K562 (cell line): ENCODE data around the gene PNLIPRP1. TPM values are rescaled to one million over a fixed set of nuclear protein-coding genes. Genes with fewer than 3 reads are reported as not detected.

Source experiments
- CHD4 ChIP-seq: fragments of 200-600 bp; sonication (generic); IDR thresholded peaks from 3 replicates; pipeline ENCODE4 v1.6.1; 2012; ENCODE audit warnings: low read depth, mild to moderate bottlenecking, mixed read lengths, low read length, inconsistent platforms; ENCODE audit not compliant: insufficient read depth, insufficient replicate concordance, poor library complexity, severe bottlenecking
- SPI1 ChIP-seq: IDR thresholded peaks from 2 replicates; pipeline ENCODE4 v1.6.1; 2011; ENCODE audit warnings: low read depth, low read length, control low read depth, borderline replicate concordance
- polyA plus RNA-seq, 8 experiments: library from polyadenylated mRNA; depleted of rRNA in 4 of 8; stranded (reverse) in 5 of 8; unstranded in 3 of 8; fragments of >200 nt; fragmentation: Nextera tagmentation in 2 of 8; fragmentation: Illumina TruSeq in 1 of 8; extraction: Ambion mirVana in 2 of 8; extraction: Trizol in 1 of 8; gene quantifications; 2 replicates each; pipeline versions ENCODE4 v1.2.1 to v1.2.3, GENCODE V29; 2011 to 2014; ENCODE audit warnings: inconsistent platforms in 1 of 8, missing spikeins in 1 of 8
- total RNA-seq, 7 experiments: library from RNA; depleted of rRNA in 6 of 7; stranded (reverse); fragments of >200 nt in 6 of 7; fragmentation: Illumina TruSeq in 2 of 7; extraction: Trizol in 2 of 7; gene quantifications; 2 replicates each; pipeline versions ENCODE4 v1.2.1 to v1.2.3, GENCODE V29; 2011 to 2021; ENCODE audit warnings: low replicate concordance in 1 of 7
- TF ChIP-seq, protein P1 (sequence below): fragments of 450-650 bp; IDR thresholded peaks from 2 replicates; pipeline ENCODE4 v1.6.1; 2016; ENCODE audit warnings: mild to moderate bottlenecking, moderate library complexity
- TF ChIP-seq, protein P2 (sequence below): sonication (generic); formaldehyde crosslinking; IDR thresholded peaks from 2 replicates; pipeline ENCODE4 v1.8.1; 2023; ENCODE audit warnings: missing genetic modification reagents, mild to moderate bottlenecking, borderline replicate concordance

Gene PNLIPRP1
- total and polyA plus RNA-seq, 9 of the 15 experiments (the other 6 are each of a cell fraction or from before 2014, with no cell fraction given), result 0.60 TPM; not detected in 8

DNA sequence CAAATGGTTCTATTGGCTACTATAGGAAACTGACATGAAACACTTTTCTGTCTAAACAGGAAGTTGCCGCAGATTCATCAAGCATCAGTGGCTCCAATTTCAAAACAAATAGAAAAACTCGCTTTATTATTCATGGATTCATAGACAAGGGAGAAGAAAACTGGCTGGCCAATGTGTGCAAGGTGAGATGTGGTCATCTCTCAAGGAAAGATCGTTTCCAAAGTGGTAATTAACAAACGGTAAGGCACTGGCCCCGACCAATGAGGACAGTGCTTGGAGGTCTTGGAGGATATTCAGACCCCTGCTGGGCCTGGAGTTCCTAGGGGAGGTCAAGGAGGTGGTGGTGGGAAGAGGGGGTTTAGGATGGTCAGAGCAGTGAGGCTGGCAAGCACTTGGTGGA, 42.5 kb upstream of the PNLIPRP1 start (continued):
- TF ChIP-seq, protein P1, sequence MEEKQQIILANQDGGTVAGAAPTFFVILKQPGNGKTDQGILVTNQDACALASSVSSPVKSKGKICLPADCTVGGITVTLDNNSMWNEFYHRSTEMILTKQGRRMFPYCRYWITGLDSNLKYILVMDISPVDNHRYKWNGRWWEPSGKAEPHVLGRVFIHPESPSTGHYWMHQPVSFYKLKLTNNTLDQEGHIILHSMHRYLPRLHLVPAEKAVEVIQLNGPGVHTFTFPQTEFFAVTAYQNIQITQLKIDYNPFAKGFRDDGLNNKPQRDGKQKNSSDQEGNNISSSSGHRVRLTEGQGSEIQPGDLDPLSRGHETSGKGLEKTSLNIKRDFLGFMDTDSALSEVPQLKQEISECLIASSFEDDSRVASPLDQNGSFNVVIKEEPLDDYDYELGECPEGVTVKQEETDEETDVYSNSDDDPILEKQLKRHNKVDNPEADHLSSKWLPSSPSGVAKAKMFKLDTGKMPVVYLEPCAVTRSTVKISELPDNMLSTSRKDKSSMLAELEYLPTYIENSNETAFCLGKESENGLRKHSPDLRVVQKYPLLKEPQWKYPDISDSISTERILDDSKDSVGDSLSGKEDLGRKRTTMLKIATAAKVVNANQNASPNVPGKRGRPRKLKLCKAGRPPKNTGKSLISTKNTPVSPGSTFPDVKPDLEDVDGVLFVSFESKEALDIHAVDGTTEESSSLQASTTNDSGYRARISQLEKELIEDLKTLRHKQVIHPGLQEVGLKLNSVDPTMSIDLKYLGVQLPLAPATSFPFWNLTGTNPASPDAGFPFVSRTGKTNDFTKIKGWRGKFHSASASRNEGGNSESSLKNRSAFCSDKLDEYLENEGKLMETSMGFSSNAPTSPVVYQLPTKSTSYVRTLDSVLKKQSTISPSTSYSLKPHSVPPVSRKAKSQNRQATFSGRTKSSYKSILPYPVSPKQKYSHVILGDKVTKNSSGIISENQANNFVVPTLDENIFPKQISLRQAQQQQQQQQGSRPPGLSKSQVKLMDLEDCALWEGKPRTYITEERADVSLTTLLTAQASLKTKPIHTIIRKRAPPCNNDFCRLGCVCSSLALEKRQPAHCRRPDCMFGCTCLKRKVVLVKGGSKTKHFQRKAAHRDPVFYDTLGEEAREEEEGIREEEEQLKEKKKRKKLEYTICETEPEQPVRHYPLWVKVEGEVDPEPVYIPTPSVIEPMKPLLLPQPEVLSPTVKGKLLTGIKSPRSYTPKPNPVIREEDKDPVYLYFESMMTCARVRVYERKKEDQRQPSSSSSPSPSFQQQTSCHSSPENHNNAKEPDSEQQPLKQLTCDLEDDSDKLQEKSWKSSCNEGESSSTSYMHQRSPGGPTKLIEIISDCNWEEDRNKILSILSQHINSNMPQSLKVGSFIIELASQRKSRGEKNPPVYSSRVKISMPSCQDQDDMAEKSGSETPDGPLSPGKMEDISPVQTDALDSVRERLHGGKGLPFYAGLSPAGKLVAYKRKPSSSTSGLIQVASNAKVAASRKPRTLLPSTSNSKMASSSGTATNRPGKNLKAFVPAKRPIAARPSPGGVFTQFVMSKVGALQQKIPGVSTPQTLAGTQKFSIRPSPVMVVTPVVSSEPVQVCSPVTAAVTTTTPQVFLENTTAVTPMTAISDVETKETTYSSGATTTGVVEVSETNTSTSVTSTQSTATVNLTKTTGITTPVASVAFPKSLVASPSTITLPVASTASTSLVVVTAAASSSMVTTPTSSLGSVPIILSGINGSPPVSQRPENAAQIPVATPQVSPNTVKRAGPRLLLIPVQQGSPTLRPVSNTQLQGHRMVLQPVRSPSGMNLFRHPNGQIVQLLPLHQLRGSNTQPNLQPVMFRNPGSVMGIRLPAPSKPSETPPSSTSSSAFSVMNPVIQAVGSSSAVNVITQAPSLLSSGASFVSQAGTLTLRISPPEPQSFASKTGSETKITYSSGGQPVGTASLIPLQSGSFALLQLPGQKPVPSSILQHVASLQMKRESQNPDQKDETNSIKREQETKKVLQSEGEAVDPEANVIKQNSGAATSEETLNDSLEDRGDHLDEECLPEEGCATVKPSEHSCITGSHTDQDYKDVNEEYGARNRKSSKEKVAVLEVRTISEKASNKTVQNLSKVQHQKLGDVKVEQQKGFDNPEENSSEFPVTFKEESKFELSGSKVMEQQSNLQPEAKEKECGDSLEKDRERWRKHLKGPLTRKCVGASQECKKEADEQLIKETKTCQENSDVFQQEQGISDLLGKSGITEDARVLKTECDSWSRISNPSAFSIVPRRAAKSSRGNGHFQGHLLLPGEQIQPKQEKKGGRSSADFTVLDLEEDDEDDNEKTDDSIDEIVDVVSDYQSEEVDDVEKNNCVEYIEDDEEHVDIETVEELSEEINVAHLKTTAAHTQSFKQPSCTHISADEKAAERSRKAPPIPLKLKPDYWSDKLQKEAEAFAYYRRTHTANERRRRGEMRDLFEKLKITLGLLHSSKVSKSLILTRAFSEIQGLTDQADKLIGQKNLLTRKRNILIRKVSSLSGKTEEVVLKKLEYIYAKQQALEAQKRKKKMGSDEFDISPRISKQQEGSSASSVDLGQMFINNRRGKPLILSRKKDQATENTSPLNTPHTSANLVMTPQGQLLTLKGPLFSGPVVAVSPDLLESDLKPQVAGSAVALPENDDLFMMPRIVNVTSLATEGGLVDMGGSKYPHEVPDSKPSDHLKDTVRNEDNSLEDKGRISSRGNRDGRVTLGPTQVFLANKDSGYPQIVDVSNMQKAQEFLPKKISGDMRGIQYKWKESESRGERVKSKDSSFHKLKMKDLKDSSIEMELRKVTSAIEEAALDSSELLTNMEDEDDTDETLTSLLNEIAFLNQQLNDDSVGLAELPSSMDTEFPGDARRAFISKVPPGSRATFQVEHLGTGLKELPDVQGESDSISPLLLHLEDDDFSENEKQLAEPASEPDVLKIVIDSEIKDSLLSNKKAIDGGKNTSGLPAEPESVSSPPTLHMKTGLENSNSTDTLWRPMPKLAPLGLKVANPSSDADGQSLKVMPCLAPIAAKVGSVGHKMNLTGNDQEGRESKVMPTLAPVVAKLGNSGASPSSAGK, result no peak
- TF ChIP-seq SPI1 (no peak), CHD4 (no peak)
- TF ChIP-seq, protein P2, sequence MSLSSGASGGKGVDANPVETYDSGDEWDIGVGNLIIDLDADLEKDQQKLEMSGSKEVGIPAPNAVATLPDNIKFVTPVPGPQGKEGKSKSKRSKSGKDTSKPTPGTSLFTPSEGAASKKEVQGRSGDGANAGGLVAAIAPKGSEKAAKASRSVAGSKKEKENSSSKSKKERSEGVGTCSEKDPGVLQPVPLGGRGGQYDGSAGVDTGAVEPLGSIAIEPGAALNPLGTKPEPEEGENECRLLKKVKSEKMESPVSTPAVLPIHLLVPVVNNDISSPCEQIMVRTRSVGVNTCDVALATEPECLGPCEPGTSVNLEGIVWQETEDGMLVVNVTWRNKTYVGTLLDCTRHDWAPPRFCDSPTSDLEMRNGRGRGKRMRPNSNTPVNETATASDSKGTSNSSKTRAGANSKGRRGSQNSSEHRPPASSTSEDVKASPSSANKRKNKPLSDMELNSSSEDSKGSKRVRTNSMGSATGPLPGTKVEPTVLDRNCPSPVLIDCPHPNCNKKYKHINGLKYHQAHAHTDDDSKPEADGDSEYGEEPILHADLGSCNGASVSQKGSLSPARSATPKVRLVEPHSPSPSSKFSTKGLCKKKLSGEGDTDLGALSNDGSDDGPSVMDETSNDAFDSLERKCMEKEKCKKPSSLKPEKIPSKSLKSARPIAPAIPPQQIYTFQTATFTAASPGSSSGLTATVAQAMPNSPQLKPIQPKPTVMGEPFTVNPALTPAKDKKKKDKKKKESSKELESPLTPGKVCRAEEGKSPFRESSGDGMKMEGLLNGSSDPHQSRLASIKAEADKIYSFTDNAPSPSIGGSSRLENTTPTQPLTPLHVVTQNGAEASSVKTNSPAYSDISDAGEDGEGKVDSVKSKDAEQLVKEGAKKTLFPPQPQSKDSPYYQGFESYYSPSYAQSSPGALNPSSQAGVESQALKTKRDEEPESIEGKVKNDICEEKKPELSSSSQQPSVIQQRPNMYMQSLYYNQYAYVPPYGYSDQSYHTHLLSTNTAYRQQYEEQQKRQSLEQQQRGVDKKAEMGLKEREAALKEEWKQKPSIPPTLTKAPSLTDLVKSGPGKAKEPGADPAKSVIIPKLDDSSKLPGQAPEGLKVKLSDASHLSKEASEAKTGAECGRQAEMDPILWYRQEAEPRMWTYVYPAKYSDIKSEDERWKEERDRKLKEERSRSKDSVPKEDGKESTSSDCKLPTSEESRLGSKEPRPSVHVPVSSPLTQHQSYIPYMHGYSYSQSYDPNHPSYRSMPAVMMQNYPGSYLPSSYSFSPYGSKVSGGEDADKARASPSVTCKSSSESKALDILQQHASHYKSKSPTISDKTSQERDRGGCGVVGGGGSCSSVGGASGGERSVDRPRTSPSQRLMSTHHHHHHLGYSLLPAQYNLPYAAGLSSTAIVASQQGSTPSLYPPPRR (CRISPR knock-in tag), result no peak
